NT2/D1 (cell line): ENCODE data around the gene TAAR9.

Source experiments
- DNase-seq: peaks from one replicate; pipeline ENCODE4 v3.0.0-alpha.2; 2011; ENCODE audit warnings: low read depth, low spot score
- H3K27me3 ChIP-seq: 2 replicates; pipeline ENCODE4 v1.6.0; 2011; ENCODE audit warnings: mild to moderate bottlenecking; ENCODE audit not compliant: insufficient read length, insufficient read depth
- H3K36me3 ChIP-seq: 2 replicates; pipeline ENCODE4 v1.6.1; 2011; ENCODE audit warnings: mild to moderate bottlenecking, low read length, mixed read lengths; ENCODE audit not compliant: insufficient read depth, insufficient read length
- H3K4me1 ChIP-seq: 2 replicates; pipeline ENCODE4 v1.5.1; 2011; ENCODE audit not compliant: insufficient read depth, insufficient read length
- H3K4me3 ChIP-seq: 2 replicates; pipeline ENCODE4 v1.5.1; 2011; ENCODE audit warnings: low read depth; ENCODE audit not compliant: insufficient read length
- H3K9ac ChIP-seq: 2 replicates; pipeline ENCODE4 v1.6.0; 2011; ENCODE audit warnings: low read depth; ENCODE audit not compliant: insufficient read length
- H3K9me3 ChIP-seq: 2 replicates; pipeline ENCODE4 v1.5.1; 2011; ENCODE audit warnings: mild to moderate bottlenecking, low read length; ENCODE audit not compliant: insufficient read depth
- SUZ12 ChIP-seq: IDR thresholded peaks from 2 replicates; pipeline ENCODE4 v1.6.1; 2011; ENCODE audit not compliant: insufficient read length, insufficient read depth; ENCODE audit errors: extremely low read depth
- YY1 ChIP-seq: IDR thresholded peaks from 2 replicates; pipeline ENCODE4 v1.6.1; 2011; ENCODE audit not compliant: insufficient read length, insufficient read depth
- ZNF274 ChIP-seq: IDR thresholded peaks from 2 replicates; pipeline ENCODE4 v1.6.1; 2011; ENCODE audit warnings: mild to moderate bottlenecking, low read depth, low read length

Gene TAAR9

DNA sequence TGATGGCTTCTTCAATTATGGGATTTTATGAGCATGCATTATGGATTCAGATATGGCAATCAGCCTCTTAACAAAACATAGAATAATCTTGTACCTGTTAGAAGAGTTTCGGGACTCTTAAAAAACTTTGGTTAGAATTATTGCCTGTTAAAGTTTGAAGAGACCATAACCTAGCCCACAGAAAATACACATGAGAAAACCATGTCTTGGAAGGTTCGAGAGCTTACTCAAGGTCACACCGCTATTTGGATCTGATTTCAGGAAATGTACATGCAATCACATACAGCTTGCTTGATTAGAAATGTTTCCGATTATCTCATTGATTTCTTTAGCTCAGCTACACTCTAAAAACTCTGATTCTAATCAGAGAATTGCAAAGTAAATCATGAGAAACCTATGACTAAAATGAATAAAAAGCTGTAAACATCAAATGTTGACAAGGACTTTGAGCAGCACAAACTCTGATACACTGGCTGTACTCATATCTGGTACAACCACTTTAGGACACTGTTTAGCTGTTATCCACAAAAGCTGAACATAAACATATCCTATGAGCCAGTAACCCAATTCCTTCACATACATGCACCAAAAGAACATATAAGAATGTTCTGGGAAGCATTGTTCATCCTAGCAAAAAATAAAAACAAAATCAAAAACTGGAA, 41.4 kb upstream of the TAAR9 start:
- no peak for DNase-seq
- Histone ChIP-seq H3K4me3 (no peak overlapping the region), H3K27me3 (no peaks in the 10 kb centered on the region), H3K9ac (no peak overlapping the region), H3K4me1 (no peaks in the 10 kb centered on the region), H3K36me3 (peaks cover 20% of the 10 kb centered on the region), H3K9me3 (no peaks in the 10 kb centered on the region)
- no peak for TF ChIP-seq ZNF274

DNA sequence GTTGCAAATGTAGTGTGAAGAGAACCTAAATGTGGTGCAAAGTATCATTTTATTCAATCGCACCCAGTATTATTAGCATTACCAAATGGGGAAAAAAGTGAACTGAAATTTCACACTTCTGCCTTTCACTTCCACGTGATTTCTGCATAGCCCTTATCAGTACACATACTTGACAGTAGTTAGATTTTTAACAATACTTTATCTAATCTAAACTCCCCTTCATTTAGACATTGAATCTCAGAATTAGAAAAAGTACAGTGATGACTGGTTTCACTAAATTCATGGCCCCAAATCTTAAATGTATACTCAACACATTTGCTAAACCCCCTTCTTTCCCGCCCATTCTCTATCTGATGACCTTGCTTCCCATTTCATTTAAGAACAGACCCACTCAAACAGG, 39.4 kb upstream of the TAAR9 start:
- TF ChIP-seq SUZ12: no peak
- no peak for TF ChIP-seq ZNF274
- no peak for TF ChIP-seq YY1
- Histone ChIP-seq H3K27me3 (no peaks in the 10 kb centered on the region), H3K36me3 (peaks cover 34% of the 10 kb centered on the region), H3K4me1 (no peaks in the 10 kb centered on the region), H3K4me3 (no peak overlapping the region), H3K9ac (no peak overlapping the region), H3K9me3 (no peaks in the 10 kb centered on the region)
- DNase-seq: no peak

DNA sequence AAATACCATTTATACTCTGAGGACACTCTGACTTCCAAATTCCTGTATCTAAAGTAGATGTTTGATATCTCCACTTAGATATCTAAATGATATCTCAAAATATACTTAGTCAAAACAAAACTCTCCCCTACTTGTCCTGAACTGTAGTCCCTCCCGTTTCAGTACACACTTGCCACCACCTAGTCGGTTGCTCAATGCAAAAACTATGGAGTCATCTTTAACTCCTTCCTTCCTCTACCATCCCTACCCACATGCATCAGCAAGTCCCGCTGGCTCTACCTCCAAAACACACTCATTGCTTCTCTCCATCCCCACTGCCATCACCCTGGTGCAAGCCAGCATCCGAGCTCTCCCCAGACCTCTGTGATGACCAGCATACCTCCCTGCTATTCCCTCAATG, 38.3 kb upstream of the TAAR9 start:
- DNase-seq: no peak

DNA sequence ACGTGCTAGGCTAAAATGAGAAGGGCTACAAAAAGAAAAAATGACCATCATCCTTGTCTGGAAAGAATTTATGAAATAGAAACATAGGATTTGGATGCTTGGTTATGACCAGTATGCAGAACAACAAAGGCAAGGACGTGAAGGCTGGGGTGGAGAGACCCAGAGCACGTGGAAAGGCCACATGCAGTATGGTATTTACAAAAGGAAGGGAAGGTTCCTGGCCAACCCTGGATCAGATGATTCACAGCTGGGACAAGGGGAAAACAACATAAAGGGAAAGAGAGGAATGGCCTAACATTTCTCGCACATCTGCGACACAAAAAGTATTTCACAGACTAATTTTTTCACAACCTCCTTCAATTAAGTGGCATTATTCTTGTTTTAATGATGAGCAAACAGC, 33.3 kb upstream of the TAAR9 start:
- no peak for TF ChIP-seq ZNF274
- H3K36me3 ChIP-seq: peaks cover 36% of the 10 kb centered on the region
- H3K9ac ChIP-seq: no peak overlapping the region
- no peak overlapping the region for H3K4me3 ChIP-seq
- H3K9me3 ChIP-seq: no peaks in the 10 kb centered on the region
- no peak for DNase-seq
- H3K27me3 ChIP-seq: no peaks in the 10 kb centered on the region
- no peaks in the 10 kb centered on the region for H3K4me1 ChIP-seq

More for the DNA sequence above, 38.3 kb upstream of the TAAR9 start:
- no peak for TF ChIP-seq YY1
- no peak for TF ChIP-seq ZNF274
- no peak for TF ChIP-seq SUZ12
- H3K4me3 ChIP-seq: no peak overlapping the region
- H3K4me1 ChIP-seq: no peaks in the 10 kb centered on the region
- no peaks in the 10 kb centered on the region for H3K9me3 ChIP-seq
- H3K9ac ChIP-seq: no peak overlapping the region
- H3K36me3 ChIP-seq: peaks cover 34% of the 10 kb centered on the region
- H3K27me3 ChIP-seq: no peaks in the 10 kb centered on the region

DNA sequence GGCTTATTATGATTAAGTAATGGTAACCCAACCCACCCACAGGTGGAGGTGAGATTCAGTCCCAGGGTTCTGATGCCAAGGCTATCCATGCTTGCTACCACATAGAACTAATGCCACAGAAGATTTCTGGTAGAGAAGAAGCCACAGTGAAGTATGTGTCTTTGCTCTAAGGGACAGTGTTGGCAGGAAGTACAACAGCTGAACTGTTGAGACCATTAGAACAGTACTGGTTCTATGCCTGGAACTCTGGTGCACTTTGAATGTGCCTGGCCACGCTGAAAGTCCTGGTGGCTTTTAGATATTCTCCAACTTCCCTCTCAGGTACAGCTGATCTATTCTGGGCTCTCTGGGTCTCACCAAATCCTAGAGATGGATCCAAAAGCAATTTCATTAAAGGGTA, 32.9 kb upstream of the TAAR9 start:
- H3K4me1 ChIP-seq: no peaks in the 10 kb centered on the region
- no peak for DNase-seq
- H3K9me3 ChIP-seq: no peaks in the 10 kb centered on the region
- H3K4me3 ChIP-seq: no peak overlapping the region
- TF ChIP-seq SUZ12 (no peak), YY1 (no peak), ZNF274 (no peak)
- peaks cover 33% of the 10 kb centered on the region for H3K36me3 ChIP-seq
- H3K9ac ChIP-seq: no peak overlapping the region
- no peaks in the 10 kb centered on the region for H3K27me3 ChIP-seq

DNA sequence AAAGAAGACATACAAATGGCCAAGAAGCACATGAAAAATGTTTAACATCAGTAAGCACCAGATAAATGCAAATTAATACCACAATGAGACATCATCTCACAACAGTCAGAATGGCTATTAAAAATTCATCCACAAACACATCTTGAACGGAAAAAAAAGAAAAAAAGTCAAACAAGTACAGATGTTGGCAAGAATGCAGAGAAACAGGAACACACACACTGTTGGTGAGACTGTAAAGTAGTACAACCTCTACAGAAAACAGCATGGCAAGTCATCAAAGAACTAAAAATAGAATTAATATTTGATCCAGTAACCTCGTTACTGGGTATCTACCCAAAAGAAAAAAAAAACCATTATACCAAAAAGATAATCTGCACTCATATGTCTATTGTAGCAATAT, 31.6 kb upstream of the TAAR9 start:
- no peak for TF ChIP-seq ZNF274
- H3K27me3 ChIP-seq: no peaks in the 10 kb centered on the region
- H3K4me1 ChIP-seq: no peaks in the 10 kb centered on the region
- no peaks in the 10 kb centered on the region for H3K9me3 ChIP-seq
- H3K9ac ChIP-seq: no peak overlapping the region
- peaks cover 27% of the 10 kb centered on the region for H3K36me3 ChIP-seq
- no peak overlapping the region for H3K4me3 ChIP-seq
- DNase-seq: no peak

DNA sequence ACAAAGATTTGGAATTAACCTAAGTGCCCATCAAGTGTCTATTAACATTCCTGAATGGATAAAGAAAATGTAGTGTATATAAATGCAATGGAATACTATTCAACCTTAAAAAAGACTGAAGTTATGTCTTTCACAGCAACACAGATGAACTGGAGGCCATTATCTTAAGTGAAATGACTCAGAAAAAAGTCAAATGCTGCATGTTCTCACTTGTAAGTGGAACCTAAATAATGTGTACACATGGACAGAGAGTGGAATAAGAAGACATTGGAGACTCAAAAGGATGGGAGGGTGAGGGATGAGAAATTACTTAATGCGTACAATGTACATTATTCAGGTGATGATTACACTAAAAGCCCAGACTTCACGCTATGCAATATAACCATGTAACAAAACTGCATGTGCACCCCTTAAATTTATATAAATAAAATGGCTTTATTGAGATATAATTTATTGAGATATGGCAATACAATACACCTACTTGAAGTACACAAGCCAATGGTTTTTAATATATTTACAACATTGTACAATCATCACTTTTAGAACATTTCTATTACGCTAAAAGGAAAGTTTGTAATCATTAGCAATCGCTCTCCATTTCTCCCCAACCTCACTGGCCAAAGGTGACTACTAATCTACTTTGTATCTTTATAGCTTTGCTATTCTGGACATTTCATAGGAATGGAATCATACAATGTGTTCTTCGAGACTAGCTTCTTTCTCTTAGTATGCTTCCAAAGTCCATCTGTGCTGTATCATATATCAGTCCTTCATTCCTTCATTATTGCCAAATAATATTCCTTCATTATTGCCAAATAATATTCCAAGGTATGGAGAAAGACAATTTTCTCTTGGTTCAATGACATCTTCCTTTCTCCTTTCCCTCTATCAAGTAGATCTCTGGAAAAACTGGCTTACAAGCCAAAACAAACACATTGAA, 30.9 kb upstream of the TAAR9 start:
- Histone ChIP-seq H3K4me3 (no peak overlapping the region), H3K36me3 (peaks cover 21% of the 10 kb centered on the region), H3K9me3 (no peaks in the 10 kb centered on the region), H3K27me3 (no peaks in the 10 kb centered on the region), H3K9ac (no peak overlapping the region), H3K4me1 (no peaks in the 10 kb centered on the region)
- DNase-seq: no peak
- TF ChIP-seq ZNF274 (no peak), YY1 (no peak), SUZ12 (no peak)
